HG03060 (cell line): ENCODE data around the gene AFF3.
"Not testable (repeated sequence)": the region's sequence is repeated elsewhere in the genome, so short reads cannot be mapped to it uniquely, and the experiment has no call there.

Experiments
- ATAC-seq: cut with Tn5 transposase; IDR thresholded peaks from one replicate; pipeline ENCODE4 v1.9.1; 2021; ENCODE audit warnings: low read depth, moderate number of reproducible peaks; ENCODE audit not compliant: unreplicated experiment

The AFF3 gene

DNA sequence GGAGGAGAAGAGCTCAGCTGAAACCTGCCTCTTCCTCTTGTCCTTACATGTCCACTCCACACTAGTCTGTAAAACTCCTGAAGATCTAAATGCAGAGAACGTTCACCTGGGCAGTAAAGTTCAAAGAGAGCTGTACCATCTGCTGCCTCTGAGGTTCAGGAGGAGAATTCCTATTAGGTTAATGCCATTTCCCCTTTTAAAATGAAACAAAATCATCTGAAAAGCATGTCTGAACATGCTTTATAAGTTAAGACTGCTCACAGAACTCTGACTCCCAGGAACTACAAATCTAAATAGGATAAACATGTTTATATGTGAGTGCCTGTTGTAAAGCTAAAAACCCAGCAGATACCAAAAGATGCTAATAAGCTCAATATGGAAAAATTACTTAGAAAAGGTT, 164.4 kb downstream of the AFF3 start:
- no peak for ATAC-seq

DNA sequence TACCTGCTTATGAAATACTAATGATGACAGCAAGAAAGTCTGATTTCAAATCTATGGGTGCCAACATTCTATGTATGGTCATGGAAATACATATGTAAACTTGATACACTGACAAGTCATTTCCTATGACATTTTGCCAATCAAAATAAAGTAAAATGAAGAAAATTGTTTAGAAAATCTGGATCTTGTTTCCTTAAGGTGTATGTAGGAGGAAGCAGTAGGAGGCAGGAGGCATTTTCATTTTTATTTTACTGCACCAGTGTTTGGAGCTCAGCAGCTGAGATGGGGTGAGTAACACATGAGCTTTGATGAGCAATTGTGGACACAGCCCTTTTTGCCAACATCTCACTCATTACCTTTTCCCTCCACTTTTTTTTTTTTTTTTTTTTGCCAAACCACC, 167.0 kb downstream of the AFF3 start:
- ATAC-seq: no peak

DNA sequence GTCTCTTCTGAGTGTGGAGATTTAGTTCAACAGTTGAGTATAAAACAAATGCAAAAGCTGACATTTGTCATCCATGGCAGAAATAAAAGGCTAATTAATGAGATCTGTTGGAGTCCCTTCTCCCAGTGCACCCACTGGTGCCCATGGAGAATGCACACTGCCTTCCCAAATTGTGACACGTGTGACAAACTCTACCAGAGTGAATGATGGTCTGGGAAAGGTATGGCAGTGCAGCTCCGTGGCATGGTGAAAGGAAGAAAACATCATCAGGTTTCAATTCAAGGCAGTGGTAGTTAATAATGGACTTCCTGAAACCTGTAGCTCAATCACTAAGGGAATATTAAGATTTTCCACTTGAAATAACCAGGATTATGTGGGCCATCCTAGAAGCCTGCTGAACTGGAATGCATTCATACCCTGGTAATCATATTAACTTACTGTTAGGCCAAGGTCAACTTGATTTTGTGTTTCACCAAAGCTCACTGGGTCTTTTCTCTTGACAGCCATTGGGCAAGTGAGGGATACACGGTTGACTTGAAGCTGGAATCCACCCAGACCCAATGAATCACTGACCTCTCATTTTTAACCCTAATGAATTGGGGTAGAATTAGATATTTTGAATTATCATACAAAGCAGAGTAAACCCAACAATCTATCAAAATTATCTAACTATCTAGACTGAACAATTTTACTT, 167.6 kb downstream of the AFF3 start:
- no peak for ATAC-seq

DNA sequence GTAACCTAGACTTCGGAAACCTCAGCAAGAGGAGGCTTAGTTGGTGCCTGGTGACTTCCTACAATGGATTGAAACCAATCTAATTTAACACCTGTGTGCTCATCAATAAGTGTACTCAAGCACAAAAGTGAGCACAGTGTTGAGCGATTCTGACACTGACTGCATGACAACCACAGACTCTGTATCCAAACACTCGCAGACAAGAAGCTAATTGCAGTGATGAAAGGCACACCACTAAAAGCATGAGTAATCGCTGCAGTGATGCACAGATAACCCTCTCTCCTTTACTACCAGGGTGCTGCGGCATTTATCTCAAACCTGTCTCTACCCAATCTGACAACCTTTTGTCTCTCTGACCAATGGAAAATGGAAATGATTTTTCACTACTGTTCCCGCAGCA, 168.1 kb downstream of the AFF3 start:
- no peak for ATAC-seq

DNA sequence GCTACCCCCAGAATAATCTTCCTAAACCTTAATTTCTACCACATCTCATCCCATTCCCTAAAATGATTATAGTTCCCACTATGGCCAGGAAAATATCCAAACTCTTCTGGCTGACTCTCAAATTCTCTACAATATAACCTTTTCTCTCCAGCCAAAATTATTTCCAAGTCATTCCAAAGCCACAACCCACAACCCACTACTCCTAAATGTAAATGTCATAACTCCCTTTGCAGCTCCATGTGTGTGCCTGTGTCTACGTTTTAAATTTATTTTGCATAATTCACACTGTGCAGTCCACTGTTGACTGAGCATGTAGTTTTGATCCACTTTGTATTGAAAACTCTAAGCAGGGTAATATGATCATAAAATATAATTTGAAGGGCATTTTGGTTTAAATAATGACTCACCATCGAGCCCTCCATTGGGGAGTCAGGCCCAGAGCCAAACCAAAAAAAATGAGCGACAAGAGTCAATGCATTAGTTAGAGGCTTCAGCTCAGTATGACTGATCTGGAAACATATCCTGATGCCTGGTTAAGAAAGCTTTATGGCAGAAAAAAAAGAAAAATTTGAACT, 171.0 kb downstream of the AFF3 start:
- ATAC-seq: no peak

DNA sequence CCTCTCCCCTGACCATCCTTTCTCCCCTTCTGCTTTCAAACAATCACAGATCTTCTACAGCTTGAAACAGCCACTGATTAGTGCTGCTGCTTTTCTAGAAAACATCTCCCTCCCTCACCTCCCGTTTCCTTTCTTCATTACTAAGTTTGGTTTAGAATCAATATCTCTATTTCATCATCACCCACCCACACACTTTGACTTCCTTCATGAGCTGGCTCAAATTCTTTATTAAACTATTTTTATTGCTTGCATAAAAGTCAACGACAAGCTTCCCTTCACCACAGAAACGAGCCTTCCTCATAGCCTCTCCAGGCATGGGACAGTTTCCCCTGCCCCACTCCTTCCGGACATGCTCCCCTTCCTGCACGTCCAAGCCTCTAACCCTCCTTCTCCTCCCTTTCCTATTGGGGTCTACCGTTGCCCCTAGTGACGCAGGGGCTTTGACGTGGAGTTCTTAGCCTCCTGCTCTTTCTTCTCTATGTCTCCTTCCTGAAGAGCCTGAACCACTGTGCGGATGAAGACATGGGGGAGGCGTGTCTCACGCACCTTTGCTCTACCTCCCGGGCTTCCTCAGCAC, 172.0 kb downstream of the AFF3 start:
- no peak for ATAC-seq

DNA sequence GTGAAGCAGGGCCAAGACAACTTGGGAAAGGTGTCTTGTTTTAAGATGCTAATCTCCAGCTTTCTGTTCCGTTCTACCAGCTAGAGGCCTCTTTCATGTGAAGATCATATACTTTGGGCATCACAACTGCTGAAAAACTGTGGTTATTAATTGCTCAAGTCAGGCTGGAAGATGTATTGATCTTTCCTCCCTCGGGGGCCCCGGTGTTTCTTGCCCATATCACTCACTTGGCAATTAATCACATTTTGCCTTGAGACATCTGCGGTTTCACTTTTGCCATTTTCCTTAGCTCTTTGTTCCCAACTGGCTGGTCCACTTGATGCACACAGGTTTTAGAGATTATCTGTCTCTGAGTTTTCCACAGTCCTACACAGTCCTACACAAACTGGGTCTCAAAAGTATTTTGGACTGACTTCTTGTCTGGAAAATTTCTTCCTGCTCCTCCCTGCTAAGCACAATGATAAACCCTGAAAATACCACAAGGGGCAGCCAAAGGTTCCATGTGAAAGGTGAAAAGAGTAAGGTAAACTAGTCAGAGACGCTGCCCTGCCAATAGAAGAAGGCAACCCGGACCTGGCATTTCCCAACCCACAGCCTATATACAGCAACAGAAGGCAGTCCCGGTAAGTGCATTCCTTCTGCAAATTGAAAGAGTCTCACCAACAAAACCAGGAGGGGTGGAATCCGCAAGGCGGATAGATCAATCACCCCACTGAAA, 181.0 kb downstream of the AFF3 start:
- no peak for ATAC-seq

DNA sequence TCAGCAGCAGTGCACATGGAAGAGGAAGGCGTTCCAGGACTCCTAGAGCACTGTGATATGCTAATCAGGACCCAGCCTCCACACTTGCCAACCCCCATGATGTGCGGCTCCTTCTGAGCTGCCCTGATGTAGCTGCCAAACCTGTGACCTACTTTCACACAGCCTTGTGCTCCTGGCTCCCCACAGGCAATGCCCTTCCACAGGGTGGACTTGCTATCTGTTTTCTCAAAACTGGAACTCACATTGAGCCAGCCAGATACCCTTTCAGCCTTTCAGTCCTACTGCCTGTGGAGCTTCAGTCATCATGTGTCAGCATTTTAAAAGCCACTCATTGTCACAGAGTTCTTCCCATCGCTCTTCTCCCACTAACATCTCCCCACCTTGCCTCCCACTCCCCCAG, 181.6 kb downstream of the AFF3 start:
- ATAC-seq: no peak

DNA sequence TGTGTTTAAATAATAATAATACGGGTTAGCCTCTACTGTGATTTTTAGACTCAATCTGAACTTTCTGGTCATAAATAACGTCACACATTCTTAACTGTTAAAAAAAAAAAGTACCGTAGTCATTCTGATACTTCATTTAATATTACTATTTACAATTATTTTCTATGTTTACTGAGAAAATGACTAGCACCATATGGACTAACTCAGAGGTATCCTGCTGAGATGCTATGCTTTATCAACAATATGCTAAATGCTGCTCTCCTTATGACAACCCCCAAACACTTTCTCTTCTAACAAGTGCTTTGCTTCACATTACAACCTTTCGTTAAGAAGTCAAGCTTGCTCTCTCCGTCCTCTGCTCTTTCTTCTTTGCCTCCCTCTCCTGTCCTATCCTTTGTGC, 182.1 kb downstream of the AFF3 start:
- ATAC-seq: no peak

DNA sequence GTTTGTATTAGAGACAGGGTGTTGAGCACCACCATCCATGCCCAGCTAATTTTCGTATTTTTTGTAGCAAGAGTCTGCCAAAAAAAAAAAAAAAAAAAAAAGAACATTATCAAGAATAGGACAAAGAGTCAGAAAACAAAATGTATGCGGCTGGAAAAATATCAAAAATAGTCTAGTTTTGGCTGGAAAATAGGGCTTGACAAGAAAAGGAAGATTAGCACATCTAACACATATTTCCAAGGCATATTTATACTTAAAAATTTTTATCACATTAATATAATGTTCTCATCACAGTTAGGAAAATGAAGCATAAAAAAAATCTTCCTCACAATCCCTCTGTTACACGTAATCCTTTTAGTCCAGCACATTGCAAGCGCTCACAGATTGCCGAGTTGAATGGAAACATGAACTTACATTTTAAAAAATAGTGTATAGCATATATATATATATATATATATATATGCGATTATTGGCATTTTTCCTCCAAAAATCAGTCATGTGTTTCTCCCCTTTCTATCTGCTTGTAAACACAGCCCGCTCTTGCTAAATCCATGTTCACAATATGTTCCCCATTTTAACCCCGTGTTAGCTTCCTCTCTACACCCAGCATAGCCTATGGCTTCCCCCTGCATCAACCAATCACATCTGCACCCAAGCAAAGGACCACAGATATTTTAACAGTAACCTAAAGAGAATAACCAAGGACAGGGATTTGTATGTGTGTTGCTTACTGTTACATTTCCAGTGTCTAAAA, 183.0 kb downstream of the AFF3 start:
- ATAC-seq: no peak

DNA sequence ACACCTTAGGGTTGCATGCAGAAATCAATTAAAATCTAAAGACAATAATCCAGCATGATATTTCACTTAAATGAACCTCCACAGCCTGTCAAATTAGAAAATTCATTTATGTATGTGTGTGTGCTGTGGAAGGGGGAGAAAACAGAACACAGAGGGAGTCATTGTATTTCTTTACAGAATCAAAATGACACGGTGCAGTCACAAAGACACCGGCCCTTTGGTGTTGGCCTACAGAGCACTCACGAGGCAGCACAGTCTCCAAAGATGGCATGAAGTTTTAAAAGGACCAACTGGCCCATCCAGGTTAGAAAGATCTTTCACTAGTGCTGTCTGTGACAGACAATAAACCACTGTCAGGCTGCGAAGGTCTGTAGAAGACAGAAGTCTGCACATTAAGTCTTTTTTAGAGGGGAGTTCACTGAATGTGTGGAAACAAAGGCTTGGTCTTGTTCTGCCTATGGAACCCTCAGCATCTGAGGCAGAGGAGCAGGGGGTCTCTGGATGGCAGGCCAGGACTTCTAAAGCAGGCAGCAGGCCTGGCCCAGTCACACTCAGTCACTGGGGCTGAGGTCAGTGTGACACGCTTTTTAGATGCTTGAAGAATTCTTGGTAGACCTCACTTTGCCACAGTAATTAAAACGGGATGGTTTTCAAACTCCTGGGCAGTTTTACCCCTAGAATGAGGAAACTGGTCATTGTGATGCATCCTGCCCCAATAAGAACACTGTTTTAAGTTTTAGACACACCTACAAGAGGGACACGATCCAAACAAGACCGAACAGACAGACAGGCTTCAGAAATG, 184.9 kb downstream of the AFF3 start:
- no peak for ATAC-seq

DNA sequence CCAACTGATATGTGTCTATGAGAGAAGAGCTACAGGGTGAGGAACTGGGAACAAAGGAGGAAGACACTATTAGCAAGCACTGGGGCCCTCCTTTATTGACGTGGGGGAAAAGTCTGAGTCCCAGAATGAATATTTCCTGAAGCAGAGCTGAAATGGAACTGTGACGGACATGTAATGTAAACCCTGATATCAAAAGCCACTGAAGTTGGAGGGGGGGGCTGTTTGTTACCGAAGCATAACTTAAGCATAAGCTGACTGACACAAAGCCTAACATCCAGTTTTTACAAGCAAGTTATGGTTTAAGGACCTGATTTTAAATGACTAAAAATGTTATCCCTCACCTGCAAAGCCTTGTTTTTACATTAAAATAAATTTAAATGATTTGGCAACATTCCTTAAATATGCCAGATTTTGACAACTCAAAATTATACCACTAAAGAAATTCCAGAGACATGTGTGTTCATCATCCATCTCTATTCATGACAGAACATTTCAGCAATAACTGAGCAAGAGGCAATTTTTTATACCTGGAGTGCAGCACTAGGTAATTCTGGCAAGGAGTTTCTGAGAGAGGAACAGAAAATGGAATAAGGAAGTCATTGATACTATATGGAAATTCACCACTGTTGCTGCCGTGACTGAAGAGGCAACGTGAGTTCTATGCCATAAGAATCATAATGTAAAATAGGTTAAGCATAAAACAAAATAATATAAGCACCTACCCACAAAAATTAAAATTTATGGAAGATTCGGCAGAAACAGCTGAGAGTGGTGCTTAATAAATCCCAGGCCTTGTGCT, 186.0 kb downstream of the AFF3 start:
- no peak for ATAC-seq

DNA sequence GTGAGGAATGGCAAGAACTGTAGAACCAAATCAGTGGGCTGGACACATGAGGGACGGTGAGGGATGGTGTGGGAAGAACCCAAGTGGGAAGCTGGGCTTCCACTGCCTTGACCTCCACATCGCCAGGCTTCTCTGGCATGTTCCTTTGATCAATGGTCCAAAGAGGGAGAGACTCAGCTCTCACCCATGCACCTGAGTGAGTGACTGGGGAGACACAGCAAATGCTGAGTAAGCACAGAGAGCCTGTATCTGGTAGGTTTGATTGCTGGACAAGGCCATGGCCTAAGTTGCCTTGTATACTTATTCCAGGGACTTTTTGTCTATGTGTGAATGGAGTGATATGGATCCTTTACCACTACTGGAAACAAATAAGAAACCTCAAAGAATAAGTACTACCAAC, 188.6 kb downstream of the AFF3 start:
- no peak for ATAC-seq

DNA sequence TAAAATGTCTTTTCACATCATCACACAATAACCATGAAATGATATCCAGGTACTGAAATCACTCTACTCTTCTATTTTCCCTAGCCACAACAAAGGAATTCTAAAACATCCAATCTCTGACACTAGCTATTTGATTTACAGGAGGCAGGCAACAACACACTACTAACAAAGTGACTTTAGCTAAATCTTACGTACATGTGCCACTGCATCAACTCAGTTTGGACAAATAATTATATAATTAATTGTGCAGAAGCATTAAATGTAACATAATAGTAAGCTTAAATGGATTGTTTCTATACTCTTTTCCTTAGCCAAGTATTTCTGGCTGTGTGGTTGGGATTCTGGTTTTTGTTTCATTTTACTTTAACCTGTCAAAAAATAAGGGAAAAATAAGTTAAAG, 192.4 kb downstream of the AFF3 start:
- no peak for ATAC-seq

DNA sequence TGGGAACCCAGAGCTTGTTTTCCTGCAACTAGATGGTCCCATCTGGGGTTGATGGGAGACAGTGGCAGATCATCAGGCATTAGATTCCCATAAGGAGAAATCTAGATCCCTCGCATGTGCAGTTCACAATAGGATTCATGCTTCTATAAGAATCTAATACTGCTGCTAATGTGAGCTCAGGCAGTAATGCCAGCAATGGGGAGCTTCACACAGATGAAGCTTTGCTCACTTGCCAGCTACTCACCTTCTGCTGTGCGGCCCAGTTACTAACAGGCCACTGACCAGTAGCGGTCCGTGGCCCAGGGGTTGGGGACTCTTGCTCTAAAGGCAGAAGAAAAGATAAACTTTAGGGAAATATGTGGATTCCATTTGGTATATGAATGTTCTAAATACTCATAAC, 192.9 kb downstream of the AFF3 start:
- ATAC-seq: no peak

DNA sequence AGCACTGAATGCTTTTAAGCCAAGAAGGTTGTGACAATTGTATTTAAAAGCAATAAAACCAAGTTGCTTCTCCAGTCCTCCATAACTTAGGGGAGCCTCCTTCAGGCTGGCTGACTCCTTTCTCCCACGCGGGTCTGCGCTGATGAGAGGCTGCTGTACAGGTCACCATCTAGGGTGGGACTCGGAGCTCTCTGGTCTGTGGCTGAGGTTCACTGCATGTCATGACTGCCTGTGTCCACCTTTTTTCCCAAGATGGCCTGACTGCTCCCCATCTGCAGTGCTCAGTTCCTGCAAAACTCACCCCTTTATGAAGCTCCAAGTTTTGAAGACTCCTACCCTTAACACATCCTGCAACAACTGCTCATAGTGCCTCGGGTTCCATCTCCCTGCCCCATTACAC, 194.4 kb downstream of the AFF3 start:
- ATAC-seq: no peak

DNA sequence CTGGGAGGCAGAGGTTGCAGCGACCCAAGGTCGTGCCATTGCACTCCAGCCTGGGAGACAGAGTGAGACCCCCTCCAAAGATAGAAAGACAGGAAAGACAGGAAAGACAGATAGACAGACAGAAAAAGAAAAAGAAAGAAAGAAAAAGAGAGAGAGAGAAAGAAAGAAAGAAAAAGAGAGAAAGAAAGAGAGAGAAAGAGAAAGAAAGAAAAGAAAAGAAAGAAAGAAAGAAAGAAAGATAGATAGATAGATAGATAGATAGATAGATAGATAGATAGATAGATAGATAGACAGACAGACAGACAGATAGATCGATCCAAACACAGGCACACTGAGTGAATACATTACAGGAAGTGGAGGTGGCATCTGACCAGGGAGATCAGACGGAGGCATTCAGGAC, 195.0 kb downstream of the AFF3 start:
- not testable (repeated sequence) for ATAC-seq

DNA sequence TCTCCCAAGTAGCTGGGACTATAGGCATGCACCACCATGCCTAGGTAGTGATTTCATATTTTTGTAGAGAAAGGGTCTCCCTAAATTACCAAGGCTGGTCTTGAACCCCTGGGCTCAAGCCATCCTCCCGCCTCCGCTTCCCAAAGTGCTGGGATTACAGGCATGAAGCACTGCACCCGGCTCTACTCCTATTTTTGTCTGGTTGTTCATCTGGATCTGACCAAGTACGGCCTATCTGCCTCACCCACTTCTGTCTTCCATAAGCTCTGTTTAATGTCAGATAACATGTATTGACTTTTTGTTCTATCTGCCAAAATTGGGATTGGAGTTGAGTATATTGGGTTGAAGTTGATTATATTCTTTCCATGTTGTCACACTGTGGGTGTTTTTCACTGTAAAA, 198.4 kb downstream of the AFF3 start:
- ATAC-seq: no peak

DNA sequence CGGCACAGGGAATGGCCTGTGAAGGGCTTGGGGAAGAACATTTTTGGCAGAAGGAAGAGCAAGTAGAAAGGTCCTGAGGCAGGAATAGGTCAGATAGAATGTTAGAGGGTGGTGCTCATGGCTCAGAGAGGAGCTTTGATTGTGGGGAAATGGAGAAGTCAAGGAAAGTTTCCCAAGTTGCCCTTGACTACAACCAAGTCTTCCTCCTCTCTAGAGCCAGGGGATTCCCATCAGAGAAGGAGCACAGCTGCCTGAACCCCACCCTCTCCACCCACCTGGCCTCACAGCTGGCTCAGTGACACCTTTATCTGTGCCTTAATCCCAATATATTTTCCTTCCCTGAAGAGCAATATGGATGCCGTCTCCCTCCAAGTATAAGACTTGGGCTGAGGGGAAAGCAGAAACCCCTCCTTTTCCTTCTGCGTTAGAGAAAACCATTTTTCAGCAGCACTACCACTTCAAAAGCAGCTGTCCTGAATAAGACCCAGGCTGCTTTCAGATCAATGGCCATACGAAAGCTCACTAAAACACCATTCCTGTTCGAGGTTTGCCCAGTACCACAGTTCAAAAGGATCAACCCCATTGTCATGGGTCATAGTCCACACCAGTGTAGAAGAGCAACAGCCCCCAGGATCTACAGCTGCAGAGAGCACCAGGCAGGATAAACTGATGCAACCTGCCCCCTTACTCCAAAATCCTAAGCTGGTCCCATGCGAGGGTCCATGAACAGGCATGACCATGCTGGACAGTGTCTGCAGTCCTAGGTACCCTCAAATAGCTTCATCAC, 199.6 kb downstream of the AFF3 start:
- ATAC-seq: no peak
